ENCODE data around the gene TCF15.

The TCF15 gene

GRCh38 chr20:642398-643174, 32.5 kb upstream of the TCF15 start:
- DNase-seq = peak in 36 of 56 donors; percentile 10 to 81 (median 42)

- peak in 1 of 56 donors; percentile 83 for DNase-seq
Measured at GRCh38 chr20:642013-642397, 31.9 kb upstream of the TCF15 start.

- DNase-seq = peak in 1 of 56 donors; percentile 14
Measured at GRCh38 chr20:641516-641875, 31.4 kb upstream of the TCF15 start.

GRCh38 chr20:640674-641515, 30.8 kb upstream of the TCF15 start:
- no peak for DNase-seq

GRCh38 chr20:638579-638978, 28.5 kb upstream of the TCF15 start:
- no peak for DNase-seq

GRCh38 chr20:637559-637958, 27.4 kb upstream of the TCF15 start:
- no peak for DNase-seq

GRCh38 chr20:635893-636338, 25.8 kb upstream of the TCF15 start:
- peak in 1 of 56 donors; percentile 20 for DNase-seq

DNA sequence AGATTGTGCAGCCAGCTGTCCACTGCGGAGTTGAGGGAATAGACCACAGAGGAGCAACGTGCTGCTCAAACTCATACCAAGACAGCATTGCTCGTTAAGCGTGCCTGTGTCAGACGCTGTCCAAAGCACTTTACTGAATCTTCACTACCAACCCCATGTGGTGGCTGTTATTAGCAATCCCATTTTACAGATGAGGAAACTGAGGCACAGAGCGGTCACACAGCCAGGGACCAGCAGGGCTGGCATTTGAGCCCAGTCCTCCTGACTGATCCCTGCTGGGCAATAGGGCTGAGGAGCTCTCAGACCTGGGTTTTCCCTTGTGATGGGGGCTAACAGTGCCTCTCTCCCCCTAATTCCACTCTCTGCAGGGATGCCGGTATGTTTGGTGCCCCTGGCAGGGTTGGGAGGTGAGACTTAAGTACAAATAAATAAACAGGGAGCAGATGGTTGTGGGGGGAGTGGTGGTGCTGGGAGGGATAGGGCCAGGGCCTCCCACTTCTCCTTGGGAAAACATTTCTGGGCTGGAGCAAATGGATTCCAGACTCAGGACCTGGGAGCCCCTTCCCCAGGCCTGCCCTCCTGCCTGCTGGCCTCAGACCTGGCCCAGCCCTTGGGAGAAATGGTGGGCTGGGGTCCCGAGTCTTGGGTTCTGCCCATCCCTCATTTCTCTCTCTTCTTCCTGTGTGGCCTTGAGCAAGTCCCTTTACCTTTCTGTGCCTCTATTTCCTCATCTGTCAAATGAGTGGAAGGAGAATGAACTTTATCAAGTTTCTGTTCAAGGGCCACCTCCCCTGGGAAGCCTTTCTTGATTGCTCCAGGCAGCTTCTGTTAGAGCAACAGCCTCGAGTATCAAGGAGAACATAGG, 25.2 kb upstream of the TCF15 start:
- DNase-seq = no peak

DNA sequence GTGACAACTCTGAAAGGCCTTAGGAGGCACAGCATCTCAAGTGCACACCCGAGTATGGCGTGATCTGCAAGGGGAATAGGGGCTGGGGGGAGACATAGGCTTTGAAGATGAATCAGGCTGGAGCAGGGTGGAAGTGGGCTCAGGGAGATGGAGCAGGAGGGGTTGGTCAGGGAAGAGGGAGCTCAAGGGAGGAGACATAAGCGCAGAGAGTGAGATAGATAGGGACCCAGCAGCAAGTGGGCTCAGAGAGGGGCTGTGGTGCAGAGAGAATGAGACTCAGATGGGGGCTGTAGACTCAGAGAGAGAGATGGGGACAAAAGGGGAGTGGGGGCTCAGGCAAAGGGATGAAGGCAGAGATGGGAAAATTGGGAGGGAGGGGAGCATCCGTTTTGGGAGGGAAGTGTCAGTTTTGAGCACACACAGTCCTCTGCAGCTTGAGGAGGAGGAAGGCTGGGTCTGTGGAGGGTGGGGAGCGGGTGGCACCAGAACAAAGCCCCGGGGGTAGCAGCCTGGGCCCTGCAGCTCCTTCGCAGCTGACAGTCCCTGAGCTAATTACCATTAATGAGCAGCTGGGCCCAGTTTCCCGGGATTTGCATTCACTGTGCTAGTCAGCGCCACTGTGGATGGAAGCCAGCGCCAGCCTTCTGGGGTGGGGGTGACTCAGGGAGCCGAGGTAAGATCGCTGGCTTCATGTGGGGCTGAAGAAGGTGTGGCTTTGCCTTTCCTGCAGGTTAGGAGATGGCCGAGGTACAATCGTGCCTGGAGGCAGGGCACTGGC, 24.2 kb upstream of the TCF15 start:
- DNase-seq = peak in 47 of 56 donors; percentile 6 to 75 (median 43)

DNA sequence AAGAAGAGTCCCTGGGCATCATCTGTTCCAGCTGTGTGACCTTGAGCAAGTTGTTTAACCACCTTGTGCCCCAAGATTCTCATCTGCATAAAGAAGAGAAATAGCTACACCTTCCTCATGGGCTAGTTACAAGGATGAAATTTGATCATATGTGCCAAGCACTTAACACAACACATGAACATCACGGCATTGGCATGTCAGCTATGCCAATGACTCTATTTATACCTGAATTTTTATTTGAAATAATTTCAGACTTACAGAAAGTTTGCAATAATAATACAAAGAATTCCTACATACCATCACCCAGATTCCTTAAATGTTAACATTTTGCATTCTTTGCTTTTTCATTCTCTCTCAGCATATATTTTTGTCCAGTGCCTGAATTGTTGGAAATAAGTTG, 21.0 kb upstream of the TCF15 start:
- no peak for DNase-seq

DNA sequence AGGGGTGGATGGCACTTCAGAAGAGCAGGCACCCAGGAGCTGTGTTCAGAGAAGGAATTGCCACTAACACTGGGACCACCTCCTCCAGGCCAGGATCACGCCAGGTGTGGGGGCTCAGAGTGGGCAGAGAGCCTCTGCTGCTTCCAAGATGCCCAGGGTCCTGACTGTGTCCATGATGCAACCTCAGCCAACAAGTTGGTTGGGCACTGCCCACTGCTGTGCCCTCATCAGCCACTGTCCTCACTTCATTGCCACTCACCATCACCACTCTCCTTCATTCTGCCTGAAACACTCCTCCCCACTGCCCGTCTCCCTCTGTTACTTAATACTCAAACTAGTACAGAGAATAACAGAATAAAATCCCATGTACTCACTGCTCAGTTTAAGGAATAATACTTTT, 16.5 kb upstream of the TCF15 start:
- DNase-seq = no peak

DNA sequence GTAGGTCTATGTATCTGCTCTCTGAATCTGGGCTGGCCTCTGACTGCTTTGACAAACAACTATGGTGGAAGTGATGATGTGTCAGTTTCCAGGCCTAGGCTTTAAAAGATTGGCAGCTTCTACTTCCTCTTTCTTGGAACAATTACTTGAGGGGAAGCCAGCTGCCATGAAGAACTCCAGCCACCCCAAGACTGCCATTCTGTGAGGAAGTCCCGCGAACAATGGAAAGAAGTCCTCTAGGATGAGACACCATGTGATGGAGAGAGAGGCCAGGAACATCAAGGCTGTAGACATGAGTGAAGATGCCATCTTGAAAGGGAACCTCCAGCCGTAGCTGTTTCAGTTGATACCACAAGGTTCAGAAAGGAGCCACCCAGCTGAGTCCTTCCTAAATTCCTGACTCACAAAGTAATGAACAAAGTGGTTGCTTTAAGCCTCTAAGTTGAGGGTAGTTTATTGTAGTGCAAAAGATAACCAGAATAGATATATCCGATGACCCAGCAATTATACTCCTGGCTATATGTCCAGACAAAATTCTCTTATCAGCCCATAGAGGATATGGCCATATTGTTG, 15.3 kb upstream of the TCF15 start:
- no peak for DNase-seq

DNA sequence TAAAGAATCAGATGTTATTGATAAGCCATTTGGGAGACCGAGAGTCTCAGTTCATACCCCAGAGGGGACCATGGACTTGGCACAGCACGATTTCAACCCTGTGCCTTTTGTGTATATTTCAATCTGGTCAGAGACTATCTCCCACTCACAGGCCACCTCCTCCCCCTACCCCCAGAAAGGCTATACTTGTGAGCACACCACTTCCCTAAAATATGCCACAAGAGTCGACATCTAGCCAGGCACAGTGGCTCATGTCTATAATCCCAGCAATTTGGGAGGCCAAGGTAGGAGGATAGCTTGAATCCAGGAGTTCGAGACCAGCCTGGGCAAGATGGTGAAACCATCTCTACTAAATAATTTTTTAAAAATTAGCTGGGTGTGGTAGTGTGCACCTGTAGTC, 13.6 kb upstream of the TCF15 start:
- DNase-seq = no peak

DNA sequence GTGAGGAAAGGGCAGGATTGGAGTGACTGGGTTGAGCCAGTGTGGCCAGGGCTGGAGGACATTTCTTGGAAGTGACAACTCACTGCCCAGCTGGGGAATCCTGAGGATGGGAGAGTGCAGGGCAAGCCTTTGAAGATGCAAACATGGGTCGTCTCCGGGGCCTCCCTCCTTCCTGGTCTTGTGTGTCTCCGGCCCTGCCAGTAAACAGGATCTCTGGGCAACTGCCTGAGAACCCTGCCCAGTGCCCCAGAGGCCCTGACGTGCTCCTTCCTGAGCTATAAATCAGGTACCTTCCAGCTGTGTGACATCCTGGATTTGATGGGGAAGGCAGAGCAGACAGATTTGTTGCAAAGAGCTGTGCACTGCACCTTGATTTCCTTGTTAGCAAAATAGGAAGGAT, 12.9 kb upstream of the TCF15 start:
- no peak for DNase-seq

DNA sequence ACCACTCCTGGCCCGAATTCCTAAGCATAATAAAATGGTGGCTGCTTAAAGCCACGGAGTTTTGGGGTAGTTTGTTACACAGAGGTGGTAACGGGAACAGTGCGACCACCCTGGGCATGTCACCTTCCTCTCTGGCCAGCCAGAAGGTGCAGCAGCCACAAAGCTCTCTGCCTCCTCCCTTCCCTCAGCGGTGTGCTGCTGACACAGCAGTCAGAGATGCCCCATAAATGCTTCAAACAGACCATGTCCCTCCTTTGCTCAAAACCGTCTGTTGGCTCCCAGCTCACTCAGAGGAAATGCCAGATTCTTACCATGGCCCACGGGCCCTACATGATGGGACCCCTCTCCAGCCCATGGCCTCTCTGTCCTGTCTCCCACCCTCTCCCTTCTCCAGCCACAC, 12.1 kb upstream of the TCF15 start:
- no peak for DNase-seq

GRCh38 chr20:621125-621756, 11.1 kb upstream of the TCF15 start:
- no peak for DNase-seq

DNA sequence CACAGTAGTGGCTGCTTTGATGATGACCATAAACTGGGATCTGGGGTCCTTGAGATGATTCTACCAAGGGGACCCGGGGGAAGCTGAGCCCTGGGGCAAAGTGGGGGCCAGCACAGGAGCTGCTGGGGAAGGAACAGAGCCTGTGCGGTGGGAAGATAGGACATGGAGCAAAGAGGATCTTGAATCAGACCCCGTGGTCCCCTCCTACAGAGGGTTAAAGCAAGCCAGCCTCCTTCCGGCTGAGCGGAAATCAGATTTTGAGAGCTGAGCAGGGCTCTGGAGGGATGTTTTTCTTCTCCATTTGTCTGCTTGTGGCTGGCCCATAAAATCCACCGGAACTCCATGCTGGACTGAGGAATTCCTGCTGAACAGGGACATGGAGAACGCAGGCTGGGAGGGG, 10.1 kb upstream of the TCF15 start:
- no peak for DNase-seq

- no peak for DNase-seq
Measured at GRCh38 chr20:618980-619379, 8.9 kb upstream of the TCF15 start.

- no peak for DNase-seq
Measured at GRCh38 chr20:617934-618690, 8.0 kb upstream of the TCF15 start.

All from amygdala (tissue), 56 donors.